NCI-H460 (cell line): ENCODE measurements around the gene CCKAR. TPM values are rescaled to one million over a fixed set of nuclear protein-coding genes. Genes with fewer than 3 reads are reported as not detected.

Source experiments
- DNase-seq: peaks from one replicate; pipeline ENCODE4 v3.0.0-alpha.2; 2016; ENCODE audit warnings: low read depth; ENCODE audit errors: extremely low read depth
- total RNA-seq: library from RNA; depleted of rRNA; stranded (reverse); fragments of >200 nt; shearing (Covaris generic); gene quantifications from 2 replicates; pipeline ENCODE4 v1.2.3, GENCODE V29; 2014

CCKAR gene
- total RNA-seq, 1 experiment from 2014 or later, result not detected

GRCh38 chr4:26491449-26492170 lies 1.3 kb upstream of the CCKAR start:
- no peak for DNase-seq

- no peak for DNase-seq
These were observed 638 bp upstream of the CCKAR start for GRCh38 chr4:26490960-26491284.

- DNase-seq, result no peak
These were observed 941 bp downstream of the CCKAR start for GRCh38 chr4:26489101-26489985.

GRCh38 chr4:26485684-26486083 lies 4.6 kb downstream of the CCKAR start:
- DNase-seq, result no peak

GRCh38 chr4:26484516-26484915 lies 5.8 kb downstream of the CCKAR start:
- DNase-seq, result no peak

GRCh38 chr4:26484032-26484515 lies 6.2 kb downstream of the CCKAR start:
- DNase-seq, result no peak

- no peak for DNase-seq
These were observed 7.5 kb downstream of the CCKAR start for GRCh38 chr4:26482508-26483462.

- no peak for DNase-seq
These were observed 12.0 kb downstream of the CCKAR start for GRCh38 chr4:26478330-26478729.

GRCh38 chr4:26476545-26476944 lies 13.7 kb downstream of the CCKAR start:
- no peak for DNase-seq

- DNase-seq, result no peak
These were observed 14.6 kb downstream of the CCKAR start for GRCh38 chr4:26475716-26476115.

- no peak for DNase-seq
These were observed 15.7 kb downstream of the CCKAR start for GRCh38 chr4:26474551-26474950.

- no peak for DNase-seq
These were observed 16.4 kb downstream of the CCKAR start for GRCh38 chr4:26473893-26474292.

- DNase-seq, result no peak
These were observed 18.4 kb downstream of the CCKAR start for GRCh38 chr4:26471890-26472289.

GRCh38 chr4:26468977-26469376 lies 21.3 kb downstream of the CCKAR start:
- DNase-seq, result no peak

- DNase-seq, result no peak
These were observed 21.9 kb downstream of the CCKAR start for GRCh38 chr4:26468283-26468949.

GRCh38 chr4:26467724-26468123 lies 22.6 kb downstream of the CCKAR start:
- DNase-seq, result no peak

GRCh38 chr4:26466578-26467270 lies 23.6 kb downstream of the CCKAR start:
- no peak for DNase-seq

GRCh38 chr4:26464420-26465095 lies 25.7 kb downstream of the CCKAR start:
- DNase-seq, result no peak

- DNase-seq, result no peak
These were observed 26.9 kb downstream of the CCKAR start for GRCh38 chr4:26463386-26463785.
